Activated CD4-positive, alpha-beta T cell treated with anti-CD3 and anti-CD28 coated beads for 48 hours (primary cell): ENCODE results near the gene CDCA3.
"Not testable (repeated sequence)": the region's sequence is repeated elsewhere in the genome, so short reads cannot be mapped to it uniquely, and the experiment has no call there.

ENCODE experiments used
- DNase-seq: peaks from one replicate; pipeline ENCODE4 v3.0.0-alpha.2; 2020

CDCA3 gene

DNA sequence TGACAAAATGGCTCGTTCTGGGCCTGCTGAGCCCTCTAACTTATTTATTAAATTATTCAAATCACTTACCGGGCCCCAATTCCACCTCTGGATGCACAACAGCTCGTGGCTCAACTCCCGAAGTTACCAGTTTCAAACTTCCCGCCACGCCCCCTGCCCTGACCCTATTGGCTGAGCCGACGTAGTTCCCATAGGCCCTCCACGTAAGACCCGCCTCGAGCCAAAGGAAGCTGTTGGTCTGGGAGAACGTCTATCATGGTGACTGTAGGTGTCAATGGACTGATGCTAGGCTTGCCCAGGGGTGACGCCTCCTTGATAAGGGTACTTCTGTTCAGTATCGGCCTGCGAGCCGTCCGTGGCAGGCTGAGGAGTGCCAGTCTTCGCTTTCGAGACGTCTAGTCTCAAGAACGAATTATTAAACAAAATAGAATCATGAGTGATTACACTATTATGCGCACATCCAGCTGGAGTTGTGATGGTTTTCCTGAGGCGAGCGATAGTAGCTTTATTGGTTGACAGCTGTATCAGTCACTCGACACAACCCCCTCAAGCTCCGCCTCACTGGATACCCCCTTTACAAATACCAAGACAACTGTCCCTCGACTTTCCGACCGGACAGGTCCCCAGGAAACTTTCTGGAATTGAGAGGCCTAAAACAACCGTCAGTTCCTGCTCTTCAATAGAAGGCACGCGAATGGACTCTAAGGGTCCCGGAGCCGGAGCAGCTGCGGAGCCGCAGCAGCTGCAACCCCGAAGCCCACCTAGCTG lies at the start of gene CDCA3:
CDCA3 (minus strand) TSS at position 134 of the 768 bp plus-strand sequence. CDS start 334 bp downstream, outside the sequence.
- peak; percentile 97 for DNase-seq

- DNase-seq, result peak; percentile 42
Observed at GRCh38 chr12:6899837-6900519, 48.9 kb upstream of the CDCA3 start.

DNA sequence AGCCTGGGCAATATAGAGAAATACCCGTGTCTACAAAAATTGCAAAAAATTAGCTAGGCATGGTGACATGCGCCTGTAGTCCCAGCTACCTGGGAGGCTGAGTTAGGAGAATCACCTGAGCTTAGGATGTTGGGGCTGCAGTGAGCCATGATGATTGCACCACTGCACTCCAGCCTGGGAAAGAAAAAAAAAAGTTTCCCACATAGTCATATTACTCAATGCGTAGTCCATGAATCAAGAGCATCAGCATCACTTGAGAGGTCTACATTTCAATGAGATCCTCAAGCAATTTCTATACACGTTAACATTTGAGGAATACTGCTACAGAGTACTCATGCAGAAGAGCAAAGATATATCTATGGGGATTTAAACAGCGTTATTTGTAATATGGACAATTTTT lies 48.3 kb upstream of the CDCA3 start:
- no peak for DNase-seq

DNA sequence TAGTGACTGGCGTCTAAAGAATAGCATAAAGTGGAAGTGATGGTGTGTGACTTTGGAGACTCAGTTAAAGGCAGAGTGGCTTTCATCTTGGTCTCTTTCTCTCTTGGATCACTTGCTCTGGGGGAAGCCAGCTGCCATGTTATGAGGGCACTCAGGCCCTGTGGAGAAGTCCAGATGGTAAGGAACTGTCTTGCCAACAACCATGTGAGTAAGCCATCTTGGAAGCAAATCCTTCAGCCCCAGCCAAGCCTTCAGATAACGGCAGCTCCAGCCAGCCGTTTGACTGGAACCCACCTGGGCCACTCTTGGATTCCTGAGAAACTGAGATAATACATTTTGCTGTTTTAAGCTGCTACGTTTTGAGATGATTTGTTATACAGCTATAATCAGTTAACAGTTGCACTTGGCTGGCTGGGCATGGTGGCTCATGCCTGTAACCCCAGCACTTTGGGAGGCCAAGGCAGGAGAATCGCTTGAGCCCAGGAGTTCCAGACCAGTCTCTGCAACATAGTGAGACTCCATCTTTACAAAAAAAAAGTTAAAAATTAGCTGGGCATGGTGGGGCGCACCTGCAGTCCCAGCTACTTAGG lies 45.9 kb upstream of the CDCA3 start:
- no peak for DNase-seq

DNA sequence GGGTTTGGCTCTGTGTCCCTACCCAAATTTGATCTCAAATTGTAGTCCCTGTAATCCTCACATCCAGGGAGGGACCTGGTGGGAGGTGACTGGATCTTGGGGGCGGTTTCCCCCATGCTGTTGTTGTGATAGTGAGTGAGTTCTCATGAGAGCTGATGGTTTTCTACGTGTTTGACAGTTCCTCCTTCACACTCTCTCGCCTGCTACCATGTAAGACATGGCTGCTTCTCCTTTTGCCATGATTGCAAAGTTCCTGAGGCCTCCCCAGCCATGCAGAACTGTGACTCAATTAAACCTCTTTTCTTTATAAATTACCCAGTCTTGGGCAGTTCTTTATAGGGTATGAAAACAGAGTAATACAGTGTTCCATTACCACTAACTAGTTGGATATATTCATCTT lies 43.2 kb upstream of the CDCA3 start:
- DNase-seq, result no peak

DNA sequence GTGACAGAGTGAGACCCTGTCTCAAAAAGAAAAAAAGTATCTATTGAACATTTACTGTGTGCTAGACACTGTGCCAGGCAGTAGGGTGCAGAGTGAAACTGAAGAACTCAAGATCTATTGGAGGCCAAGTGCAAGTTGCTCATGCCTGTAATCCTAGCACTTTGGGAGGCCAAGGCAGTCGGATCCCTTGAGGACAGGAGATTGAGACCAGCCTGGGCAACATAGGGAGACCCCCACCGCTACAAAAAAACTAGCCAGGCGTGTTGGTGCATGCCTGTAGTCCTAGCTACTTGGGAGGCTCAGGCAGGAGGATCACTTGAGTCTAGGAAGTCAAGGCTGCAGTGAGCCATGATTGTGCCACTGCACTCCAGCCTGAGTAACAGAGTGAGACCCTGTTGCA lies 41.6 kb upstream of the CDCA3 start:
- not testable (repeated sequence) for DNase-seq

DNA sequence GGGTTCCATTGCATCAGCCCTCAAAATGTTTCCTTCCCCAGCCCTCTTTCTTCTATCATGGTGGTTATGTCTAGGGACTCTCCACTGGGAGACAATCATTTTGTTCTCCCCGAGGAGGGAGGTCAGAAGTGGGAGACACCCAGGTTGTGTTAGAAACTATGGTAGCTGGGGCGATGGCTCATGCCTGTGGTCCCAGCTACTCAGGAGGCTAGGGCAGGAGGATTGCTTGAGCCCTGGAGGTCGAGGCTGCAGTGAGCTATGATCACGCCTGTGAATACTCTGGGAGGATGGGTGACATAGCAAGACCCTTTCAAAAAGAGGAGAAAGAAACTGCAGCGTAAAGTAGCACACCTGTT lies 40.5 kb upstream of the CDCA3 start:
- peak; percentile 26 for DNase-seq

DNA sequence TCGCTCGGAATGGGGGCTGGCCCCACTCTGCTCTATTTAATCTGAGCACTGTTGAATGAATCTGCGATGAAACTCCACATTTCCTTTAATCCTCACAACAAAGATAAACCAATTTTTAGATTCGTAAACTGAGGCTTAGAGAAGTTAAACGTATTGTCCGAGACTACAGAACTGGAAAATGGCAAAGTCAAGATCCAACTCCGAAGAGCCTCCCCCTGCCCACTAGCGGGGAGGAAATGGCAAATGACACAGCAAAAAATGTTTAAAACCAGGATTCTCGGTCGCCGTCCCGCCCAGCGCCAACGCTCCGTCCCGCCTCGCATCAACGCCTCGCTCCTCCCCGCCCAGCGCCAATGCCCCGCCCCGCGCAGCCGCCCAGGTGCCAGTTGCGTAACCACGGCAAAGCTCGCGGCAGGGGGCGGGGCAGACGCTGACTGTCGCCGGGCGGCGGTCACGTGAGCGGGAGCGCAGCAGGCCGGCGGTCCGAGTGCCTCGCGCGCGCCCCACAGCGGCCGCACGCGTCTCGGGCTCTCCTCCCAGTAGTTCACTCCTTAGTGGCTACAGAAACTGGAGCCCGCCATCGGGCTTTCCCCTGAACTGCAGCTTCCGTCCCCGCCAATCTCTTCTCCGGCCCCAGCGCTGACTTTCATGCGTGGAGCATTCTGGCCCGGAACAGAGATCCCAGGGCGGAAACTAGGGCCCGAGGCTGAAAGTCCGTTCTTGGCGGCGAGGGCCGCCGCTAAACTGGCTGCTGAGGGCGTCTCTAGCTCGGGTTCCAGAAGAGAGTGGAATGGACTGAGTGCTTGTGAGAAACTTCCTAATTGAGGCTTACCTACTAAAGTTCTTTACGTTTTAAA lies 39.9 kb upstream of the CDCA3 start:
- peak; percentile 99 for DNase-seq

DNA sequence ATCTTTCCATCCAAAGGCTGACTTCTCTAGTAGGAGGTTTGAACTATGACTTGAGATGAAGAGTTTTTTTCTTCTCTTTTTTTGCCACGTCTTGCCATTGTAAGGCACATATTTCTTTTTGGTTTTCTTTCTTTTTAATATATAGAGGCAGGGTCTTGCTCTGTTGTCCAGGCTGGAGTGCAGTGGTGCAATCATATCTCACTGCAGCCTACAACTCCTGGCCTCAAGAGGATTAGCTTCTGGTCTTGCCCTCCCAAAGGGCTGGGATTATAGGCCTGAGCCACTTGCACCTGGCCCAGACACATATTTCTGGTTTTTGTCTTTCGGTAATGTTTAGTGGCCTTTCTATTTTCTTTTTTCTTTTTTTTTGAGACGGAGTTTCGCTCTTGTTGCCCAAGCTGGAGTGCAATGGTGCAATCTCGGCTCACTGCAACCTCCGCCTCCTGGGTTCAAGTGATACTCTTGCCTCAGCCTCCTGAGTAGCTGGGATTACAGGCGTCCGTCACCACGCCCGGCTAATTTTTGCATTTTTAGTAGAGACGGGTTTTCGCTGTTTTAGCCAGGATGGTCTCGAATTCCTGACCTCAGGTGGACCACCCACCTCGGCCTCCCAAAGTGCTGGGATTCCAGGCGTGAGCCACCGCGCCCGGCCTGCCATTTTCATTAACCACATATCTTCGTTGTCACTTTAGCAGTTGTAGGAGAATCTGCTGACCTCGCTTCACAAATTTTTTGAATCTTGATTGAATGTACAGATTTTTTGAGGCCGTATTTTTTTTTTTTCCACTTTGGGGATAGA lies 38.9 kb upstream of the CDCA3 start:
- DNase-seq, result not testable (repeated sequence)

DNA sequence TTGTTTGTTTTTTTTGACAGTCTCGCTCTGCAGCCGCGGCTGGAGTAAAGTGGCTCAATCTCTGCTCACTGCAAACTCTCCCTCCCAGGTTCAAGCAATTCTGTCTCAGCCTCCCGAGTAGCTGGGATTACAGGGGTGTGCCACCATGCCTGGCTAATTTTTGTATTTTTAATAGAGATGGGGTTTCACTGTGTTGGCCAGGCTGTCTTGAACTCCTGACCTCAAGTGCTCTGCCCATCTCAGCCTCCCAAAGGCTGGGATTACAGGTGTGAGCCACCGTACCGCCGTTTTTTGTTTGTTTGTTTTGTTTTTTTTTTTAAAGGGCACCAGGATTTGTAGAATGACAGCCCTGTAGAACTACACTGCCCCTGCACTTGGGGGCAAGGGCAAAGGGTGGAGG lies 37.7 kb upstream of the CDCA3 start:
- DNase-seq, result not testable (repeated sequence)

DNA sequence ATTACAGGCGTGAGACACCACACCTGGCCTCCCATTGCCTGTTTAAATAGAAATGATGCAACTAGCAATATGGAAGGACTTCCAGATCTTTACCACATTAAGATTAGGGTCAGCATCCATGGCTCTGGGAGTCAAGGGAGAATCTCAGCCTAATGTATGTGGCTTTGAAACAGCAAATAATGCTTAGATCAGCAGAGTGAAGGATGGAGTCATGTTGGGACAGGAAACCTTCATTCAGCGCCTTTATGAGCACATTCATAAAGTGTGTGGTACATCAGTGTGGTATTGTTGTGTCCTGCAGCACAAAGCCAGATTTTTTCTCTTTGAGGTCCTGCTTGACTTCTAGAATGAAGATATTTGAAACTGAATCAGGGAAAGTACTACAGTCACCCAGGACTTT lies 37.3 kb upstream of the CDCA3 start:
- no peak for DNase-seq

DNA sequence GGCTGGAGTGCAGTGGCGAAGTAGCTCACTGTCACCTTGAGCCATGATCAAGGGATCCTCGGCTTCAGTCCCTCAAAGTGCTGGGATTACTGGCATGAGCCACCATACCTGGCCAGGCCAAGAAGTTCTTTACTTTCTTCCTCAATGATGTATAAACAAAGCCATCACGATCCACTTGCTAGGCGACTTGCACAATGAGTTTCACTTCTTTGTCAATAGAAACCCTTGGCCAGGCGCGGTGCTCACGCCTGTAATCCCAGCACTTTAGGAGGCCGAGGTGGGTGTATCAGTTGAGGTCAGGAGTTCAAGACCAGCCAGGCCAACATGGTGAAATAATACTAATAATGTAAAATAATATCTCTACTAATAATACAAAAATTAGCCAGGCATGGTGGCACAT lies 36.4 kb upstream of the CDCA3 start:
- no peak for DNase-seq

GRCh38 chr12:6886206-6886999 lies 35.3 kb upstream of the CDCA3 start:
- DNase-seq, result not testable (repeated sequence)

GRCh38 chr12:6884539-6884938 lies 33.5 kb upstream of the CDCA3 start:
- DNase-seq, result no peak

- no peak for DNase-seq
Observed at GRCh38 chr12:6883683-6884082, 32.6 kb upstream of the CDCA3 start.

DNA sequence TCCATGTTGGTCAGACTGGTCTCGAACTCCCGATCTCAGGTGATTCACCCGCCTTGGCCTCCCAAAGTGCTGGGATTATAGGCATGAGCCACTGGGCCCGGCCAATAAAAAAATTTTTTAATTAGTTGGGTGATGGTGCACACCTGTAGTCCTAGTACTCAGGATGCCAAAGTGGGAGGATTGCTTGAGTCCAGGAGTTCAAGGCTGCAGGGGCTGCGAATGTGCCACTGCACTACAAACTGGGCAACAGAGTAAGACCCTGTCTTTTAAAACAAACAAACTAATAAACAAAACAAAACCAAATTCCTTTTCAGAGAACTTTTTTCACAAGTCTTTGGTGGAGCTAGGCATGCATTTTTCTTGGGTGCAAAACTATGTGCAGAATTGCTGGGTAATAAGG lies 32.2 kb upstream of the CDCA3 start:
- DNase-seq, result no peak

DNA sequence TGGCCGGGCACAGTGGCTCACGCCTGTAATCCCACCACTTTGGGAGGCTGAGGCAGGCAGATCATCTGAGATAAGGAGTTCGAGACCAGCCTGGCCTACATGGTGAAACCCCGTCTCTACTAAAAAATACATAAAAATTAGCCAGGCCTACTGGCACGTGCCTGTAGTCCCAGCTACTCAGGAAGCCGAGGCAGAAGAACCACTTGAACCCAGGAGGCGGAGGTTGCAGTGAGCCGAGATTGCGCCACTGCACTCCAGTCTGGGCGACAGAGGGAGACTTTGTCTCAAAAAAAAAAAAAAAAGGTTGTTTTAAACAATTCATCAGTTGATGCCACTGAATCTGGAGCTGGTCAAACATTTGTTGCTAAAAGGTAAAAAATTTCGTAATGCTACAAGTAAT lies 28.7 kb upstream of the CDCA3 start:
- DNase-seq, result not testable (repeated sequence)

- DNase-seq, result not testable (repeated sequence)
Observed at GRCh38 chr12:6874015-6874368, 22.9 kb upstream of the CDCA3 start.

DNA sequence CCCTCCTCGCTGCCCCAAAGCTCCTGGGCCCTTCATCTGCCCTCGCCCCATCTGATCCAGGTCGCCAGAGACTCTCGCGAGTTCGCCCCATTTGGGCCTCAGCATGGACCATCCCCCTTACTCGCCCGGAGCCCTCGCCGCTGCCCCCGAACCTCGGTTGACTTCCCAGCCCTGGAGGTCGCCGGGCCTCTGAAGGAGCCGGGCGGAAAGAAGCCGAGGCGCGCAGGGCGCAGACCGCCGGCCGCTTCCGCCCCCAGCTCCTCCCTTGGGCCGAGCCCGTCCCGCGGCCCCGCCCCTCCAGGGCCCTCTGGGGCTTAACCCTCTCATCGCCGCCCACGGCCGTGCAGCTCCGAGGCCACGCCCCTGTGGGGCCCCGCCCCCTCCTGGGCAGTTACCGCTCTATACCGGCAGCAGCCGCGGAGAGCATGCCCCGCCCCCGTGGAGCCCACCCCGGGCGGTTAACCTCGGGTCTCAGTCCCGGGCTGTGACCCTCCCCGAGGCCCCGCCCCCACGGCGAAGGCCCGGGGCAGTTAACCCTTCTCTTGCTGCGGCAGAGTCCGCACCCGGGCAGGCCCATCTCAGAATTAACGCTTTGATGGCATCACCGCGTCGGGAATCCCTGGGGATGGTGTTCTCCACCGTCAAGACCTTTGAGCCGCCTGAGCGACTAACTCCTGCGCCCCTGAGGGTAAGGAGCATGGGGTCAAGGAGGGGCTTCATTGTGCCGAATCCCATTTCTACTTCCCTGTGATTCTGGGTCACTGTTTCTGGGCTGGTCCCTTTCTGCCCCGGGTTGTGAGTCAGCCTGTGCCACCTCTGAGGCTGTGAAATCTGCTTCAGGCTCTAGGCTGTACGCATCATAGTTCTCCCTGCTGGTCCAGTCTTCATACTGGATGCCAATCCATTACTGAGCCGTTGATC lies 22.3 kb upstream of the CDCA3 start, which contains the start of gene SPSB2:
SPSB2 (minus strand) TSS at position 210 of the 921 bp plus-strand sequence. CDS start 402 bp downstream, outside the sequence.
- peak; percentile 99 for DNase-seq
